ENCODE results near the gene SELENOF.

The SELENOF gene

DNA sequence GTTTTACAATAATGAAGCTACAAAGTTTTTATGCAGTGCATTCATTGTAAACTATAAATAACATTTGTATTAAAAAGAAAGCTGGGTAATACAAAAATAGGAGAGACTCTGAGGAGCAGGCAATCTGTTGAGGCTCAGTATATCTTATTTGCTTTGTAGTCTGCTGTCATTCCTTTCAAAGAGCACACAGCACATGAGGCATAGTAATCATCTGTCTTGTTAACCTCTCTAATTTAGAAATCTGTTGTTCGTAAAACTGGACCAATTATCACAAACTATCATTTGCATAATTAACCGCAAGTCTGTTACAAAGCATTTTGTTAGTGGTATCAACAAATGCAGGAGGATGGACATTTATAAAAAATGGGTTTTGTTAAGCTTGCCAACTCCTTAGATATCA lies 51.0 kb downstream of the SELENOF start:
- Histone ChIP-seq H3K27me3 (ENCODE audit: insufficient read depth, low read depth, severe bottlenecking) (no peaks in the 10 kb centered on the region), H3K9me3 (ENCODE audit: severe bottlenecking) (no peaks in the 10 kb centered on the region), H3K27ac (no peak overlapping the region), H3K4me3 (ENCODE audit: low read depth, low read length) (no peak overlapping the region), H3K36me3 (peaks cover 6% of the 10 kb centered on the region; the same call in 1 of the 2 replicates)
- no peak for DNase-seq
- TF ChIP-seq, protein P1, sequence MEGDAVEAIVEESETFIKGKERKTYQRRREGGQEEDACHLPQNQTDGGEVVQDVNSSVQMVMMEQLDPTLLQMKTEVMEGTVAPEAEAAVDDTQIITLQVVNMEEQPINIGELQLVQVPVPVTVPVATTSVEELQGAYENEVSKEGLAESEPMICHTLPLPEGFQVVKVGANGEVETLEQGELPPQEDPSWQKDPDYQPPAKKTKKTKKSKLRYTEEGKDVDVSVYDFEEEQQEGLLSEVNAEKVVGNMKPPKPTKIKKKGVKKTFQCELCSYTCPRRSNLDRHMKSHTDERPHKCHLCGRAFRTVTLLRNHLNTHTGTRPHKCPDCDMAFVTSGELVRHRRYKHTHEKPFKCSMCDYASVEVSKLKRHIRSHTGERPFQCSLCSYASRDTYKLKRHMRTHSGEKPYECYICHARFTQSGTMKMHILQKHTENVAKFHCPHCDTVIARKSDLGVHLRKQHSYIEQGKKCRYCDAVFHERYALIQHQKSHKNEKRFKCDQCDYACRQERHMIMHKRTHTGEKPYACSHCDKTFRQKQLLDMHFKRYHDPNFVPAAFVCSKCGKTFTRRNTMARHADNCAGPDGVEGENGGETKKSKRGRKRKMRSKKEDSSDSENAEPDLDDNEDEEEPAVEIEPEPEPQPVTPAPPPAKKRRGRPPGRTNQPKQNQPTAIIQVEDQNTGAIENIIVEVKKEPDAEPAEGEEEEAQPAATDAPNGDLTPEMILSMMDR (IDR thresholded peaks at IDR 0.05; ENCODE audit: low read depth, low read length): no peak

DNA sequence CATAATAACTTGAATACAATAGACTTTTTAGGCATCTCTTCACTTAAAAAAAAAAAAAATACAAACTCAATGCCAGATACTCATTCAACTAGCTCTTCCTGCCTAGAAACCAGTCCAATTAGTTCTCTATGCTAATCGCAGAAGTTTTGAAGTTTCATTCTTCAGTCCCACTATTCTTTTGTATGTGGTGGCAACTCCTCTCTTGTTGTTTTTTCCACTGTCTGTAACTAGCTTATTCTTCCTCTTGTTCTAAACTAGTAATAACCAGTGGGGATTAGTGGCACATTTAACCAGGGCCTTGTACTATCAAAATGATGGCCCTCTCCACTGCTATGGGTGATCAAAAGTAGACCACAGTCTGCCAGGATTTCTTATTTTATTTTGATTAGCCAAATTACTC lies 52.5 kb downstream of the SELENOF start:
- H3K4me3 ChIP-seq (ENCODE audit: low read depth, low read length): no peak overlapping the region
- H3K27ac ChIP-seq: no peak overlapping the region
- TF ChIP-seq, protein P1 (IDR thresholded peaks at IDR 0.05; ENCODE audit: low read depth, low read length): no peak
- H3K9me3 ChIP-seq (ENCODE audit: severe bottlenecking): no peaks in the 10 kb centered on the region
- DNase-seq: no peak
- H3K27me3 ChIP-seq (ENCODE audit: insufficient read depth, low read depth, severe bottlenecking): no peaks in the 10 kb centered on the region
- no peaks in the 10 kb centered on the region; the same call in 1 of the 2 replicates for H3K36me3 ChIP-seq

DNA sequence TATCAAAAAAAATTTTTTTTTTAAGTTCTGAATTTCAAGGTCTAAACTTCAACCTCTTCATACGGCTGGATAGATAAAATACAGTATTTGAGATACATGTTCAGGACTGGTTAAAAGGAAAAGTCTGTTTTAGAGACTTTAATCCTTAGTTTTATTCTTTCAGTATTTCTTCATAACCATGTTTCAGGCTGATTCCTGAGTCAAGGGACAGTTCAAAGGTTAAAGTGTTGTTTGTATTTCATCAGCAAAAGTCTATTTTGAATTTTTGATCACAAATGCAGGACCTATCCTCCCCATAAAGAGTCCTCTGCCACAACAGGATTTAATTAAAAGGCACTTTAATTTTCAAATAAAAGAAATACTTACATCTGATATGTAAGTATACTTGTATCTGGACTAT lies 53.5 kb downstream of the SELENOF start:
- H3K27ac ChIP-seq: no peak overlapping the region
- no peaks in the 10 kb centered on the region for H3K9me3 ChIP-seq (ENCODE audit: severe bottlenecking)
- H3K36me3 ChIP-seq: no peaks in the 10 kb centered on the region
- no peaks in the 10 kb centered on the region for H3K27me3 ChIP-seq (ENCODE audit: insufficient read depth, low read depth, severe bottlenecking)
- TF ChIP-seq, protein P1 (IDR thresholded peaks at IDR 0.05; ENCODE audit: low read depth, low read length): no peak
- no peak overlapping the region for H3K4me3 ChIP-seq (ENCODE audit: low read depth, low read length)
- DNase-seq: no peak

DNA sequence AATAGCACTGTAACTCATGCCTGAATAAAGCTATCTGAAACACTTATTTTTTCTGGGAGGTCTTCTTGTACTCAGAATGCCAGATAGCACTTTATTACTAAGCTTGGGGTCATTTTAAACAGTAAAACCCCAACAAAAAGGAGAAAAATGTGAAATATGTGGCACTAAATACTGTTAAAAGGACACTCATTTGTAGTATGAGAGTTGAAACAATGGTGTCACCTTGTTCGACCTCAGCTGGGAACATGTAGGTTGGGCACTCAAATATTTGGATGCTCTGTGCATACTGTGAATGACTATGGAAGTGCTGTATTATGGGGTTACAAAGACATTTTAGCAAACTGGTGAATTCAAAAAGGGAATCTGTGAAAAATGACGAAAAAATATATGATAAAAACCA lies 53.9 kb downstream of the SELENOF start:
- no peak for DNase-seq
- no peaks in the 10 kb centered on the region for H3K27me3 ChIP-seq (ENCODE audit: insufficient read depth, low read depth, severe bottlenecking)
- H3K4me3 ChIP-seq (ENCODE audit: low read depth, low read length): no peak overlapping the region
- no peak overlapping the region for H3K27ac ChIP-seq
- TF ChIP-seq, protein P1 (IDR thresholded peaks at IDR 0.05; ENCODE audit: low read depth, low read length): no peak
- no peaks in the 10 kb centered on the region for H3K9me3 ChIP-seq (ENCODE audit: severe bottlenecking)
- H3K36me3 ChIP-seq: no peaks in the 10 kb centered on the region

DNA sequence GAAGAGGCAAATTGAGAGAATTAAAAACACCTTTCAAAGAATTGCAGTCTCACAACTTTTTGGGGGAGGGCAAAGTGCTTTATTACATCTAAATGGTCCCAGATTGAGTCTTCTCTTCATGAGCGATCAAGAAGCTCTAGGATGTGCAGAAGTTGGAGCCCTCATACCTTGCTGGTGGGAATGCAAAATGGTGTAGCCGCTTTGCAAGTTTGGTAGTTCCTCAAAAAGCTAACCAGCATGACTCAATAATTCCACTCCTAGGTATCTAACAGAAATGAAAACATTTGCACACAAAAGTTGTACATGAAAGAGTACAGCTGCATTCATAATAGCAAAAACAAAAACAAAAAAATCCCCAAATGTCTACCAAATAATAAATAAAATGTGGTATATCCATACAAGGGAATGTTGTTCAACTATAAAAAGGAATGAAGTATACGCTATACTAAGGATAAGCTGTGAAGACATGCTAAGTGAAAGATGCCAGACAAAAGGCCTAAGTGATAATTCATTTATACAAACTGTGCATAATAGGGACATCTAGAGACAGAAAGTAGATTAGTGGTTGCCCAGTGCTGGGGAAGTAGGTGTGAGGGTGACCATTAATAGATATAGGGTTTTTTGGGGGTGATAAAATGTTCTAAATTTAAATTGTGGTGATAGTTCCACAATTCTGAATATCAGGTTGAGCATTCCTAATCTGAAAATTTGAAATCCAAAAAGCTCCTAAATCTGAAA lies 55.2 kb downstream of the SELENOF start:
- H3K27ac ChIP-seq: no peak overlapping the region
- DNase-seq: no peak

More for the DNA sequence above, 55.2 kb downstream of the SELENOF start:
- H3K36me3 ChIP-seq: no peaks in the 10 kb centered on the region
- H3K27me3 ChIP-seq (ENCODE audit: insufficient read depth, low read depth, severe bottlenecking): no peaks in the 10 kb centered on the region
- H3K9me3 ChIP-seq (ENCODE audit: severe bottlenecking): no peaks in the 10 kb centered on the region
- H3K4me3 ChIP-seq (ENCODE audit: low read depth, low read length): no peak overlapping the region
- TF ChIP-seq, protein P1 (IDR thresholded peaks at IDR 0.05; ENCODE audit: low read depth, low read length): no peak

Measured in WERI-Rb-1 (cell line).